Right cardiac atrium (tissue), 5 donors: Measurements from ENCODE around the gene CKAP2L. TPM values are rescaled to one million over a fixed set of nuclear protein-coding genes. Genes with fewer than 3 reads are reported as not detected.

Source experiments
- ATAC-seq, 2 donors: fragments of 200-7000 bp; cut with Tn5 transposase; one replicate each; pipeline versions ENCODE4 v1.8.0 to v1.9.1; 2020; ENCODE audit warnings: moderate library complexity in 2 of 2, mild to moderate bottlenecking in 1 of 2
- DNase-seq, 3 donors: peaks; one replicate each; pipeline ENCODE4 v3.0.0-alpha.2; 2020
- H3K27ac ChIP-seq: one replicate; pipeline ENCODE4 v1.5.1; 2013; ENCODE audit warnings: mild to moderate bottlenecking, low read length, control low read depth, moderate library complexity
- H3K27me3 ChIP-seq: one replicate; pipeline ENCODE4 v1.6.1; 2013; ENCODE audit not compliant: control insufficient read depth, insufficient read depth
- H3K4me1 ChIP-seq: one replicate; pipeline ENCODE4 v1.6.1; 2013; ENCODE audit warnings: low read length; ENCODE audit not compliant: control insufficient read depth, insufficient read depth
- H3K4me3 ChIP-seq: one replicate; pipeline ENCODE4 v1.5.1; 2013; ENCODE audit warnings: low read length, control low read depth
- H3K9me3 ChIP-seq: one replicate; pipeline ENCODE4 v1.6.1; 2013; ENCODE audit warnings: low read length; ENCODE audit not compliant: control insufficient read depth
- WGBS: extraction: QIAGEN DNeasy Blood & Tissue Kit; methylation state at CpG from one replicate; pipeline ENCODE4 v1.1.7; 2013; 5-methylcytosine and 5-hydroxymethylcytosine counted together
- intact Hi-C, 4 donors: fragments of 100-400 bp; cut with DNase I; formaldehyde crosslinking; loops; one replicate each; pipeline versions ENCODE4 v1.11.0 to v1.14.0; 2022 to 2023
- polyA plus RNA-seq: library from polyadenylated mRNA; stranded (reverse); fragments of 200-250 nt; gene quantifications from one replicate; pipeline ENCODE4 v1.2.3, GENCODE V29; 2013
- total RNA-seq, 4 donors: library from RNA; stranded (reverse); fragmentation: NEBNext Ultra II Directional; extraction: Animal tissue kit (Norgen Biotek cat#: 25700); gene quantifications; one replicate each; pipeline ENCODE4 v1.2.1, GENCODE V29; 2021
- donor health status: healthy with polysubstance abuse.
- donor health status: DM: no; HTN: yes; CAD: no.
- donor health status: DM: no; HTN: no; CAD: no.
- donor health status: DM: no; HTN: yes; CAD: no; lungs with severe emphysema.
- donor health status: DM: yes; HTN: yes; CAD: no.

CKAP2L gene
- total and polyA plus RNA-seq, 5 donors: 0.26 to 0.46 TPM; not detected in 3

- Histone ChIP-seq H3K9me3 (no peaks in the 10 kb centered on the region), H3K27me3 (no peaks in the 10 kb centered on the region), H3K4me3 (no peak overlapping the region), H3K27ac (no peak overlapping the region), H3K4me1 (no peaks in the 10 kb centered on the region)
- 43% methylated on average over 2 of the region's 2 CpGs for whole genome bisulfite sequencing
- intact Hi-C loops: no loop called here
- no peak for ATAC-seq
- DNase-seq: no peak
These were observed 60.7 kb downstream of the CKAP2L start for GRCh38 chr2:112703684-112704083.

- whole genome bisulfite sequencing: 67% methylated on average over 8 of the region's 8 CpGs
- H3K4me1 ChIP-seq: no peaks in the 10 kb centered on the region
- no peaks in the 10 kb centered on the region for H3K27me3 ChIP-seq
- no peak overlapping the region for H3K27ac ChIP-seq
- H3K4me3 ChIP-seq: no peak overlapping the region
- DNase-seq (no peak), ATAC-seq (peak; percentile 45 to 54)
- intact Hi-C loops: no loop called here
- H3K9me3 ChIP-seq: no peaks in the 10 kb centered on the region
These were observed 63.4 kb downstream of the CKAP2L start for GRCh38 chr2:112701052-112701451.

GRCh38 chr2:112699984-112700667 is 64.3 kb downstream of the CKAP2L start:
- DNase-seq (no peak), ATAC-seq (peak; percentile 24 to 25)
- Histone ChIP-seq H3K9me3 (no peaks in the 10 kb centered on the region), H3K27ac (no peak overlapping the region), H3K4me1 (no peaks in the 10 kb centered on the region), H3K4me3 (no peak overlapping the region), H3K27me3 (no peaks in the 10 kb centered on the region)
- 71% methylated on average over 3 of the region's 3 CpGs for WGBS
- intact Hi-C loops: loop anchor here in 2 of 4 donors (10.0 kb wide), 1 partner anchor 75 kb away; no protein-coding TSS in a partner anchor

DNA sequence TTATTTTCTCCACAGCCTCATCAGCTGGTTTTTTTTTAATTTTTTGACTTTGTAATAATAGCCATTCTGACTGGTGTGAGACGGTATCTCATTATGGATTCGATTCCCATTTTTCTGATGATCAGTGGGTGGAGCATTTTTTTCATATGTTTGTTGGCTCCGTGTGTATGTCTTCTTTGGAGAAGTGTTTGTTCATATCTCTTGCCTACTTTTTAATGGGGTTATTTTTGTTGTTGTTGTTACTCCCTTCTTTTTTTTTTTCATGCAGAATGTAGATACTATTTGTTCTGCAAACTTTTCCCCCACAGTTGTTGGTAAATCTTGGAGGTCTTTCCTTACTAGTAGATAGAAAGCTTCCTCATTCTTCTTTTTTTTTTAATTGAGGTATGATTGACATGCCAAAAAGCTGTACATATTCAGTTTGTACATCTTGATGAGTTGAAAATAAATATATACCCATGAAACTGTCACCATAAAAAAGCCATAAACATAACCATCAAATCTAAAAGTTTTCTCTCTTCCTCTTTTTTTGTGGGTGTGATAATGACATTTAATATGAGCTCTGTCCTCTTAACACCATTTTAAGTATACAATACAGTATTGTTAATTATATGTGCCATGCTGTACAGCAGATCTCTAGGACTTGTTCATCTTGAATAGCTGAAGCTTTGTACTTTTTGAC is 65.4 kb downstream of the CKAP2L start:
- H3K27ac ChIP-seq: no peak overlapping the region
- intact Hi-C loops: loop anchor here in 2 of 4 donors (10.0 kb wide), 1 partner anchor 74 kb away; no protein-coding TSS in a partner anchor

GRCh38 chr2:112694182-112694581 is 70.2 kb downstream of the CKAP2L start:
- intact Hi-C loops: loop anchor here in 2 of 4 donors (10.0 kb wide), 1 partner anchor 69 kb away; no protein-coding TSS in a partner anchor
- 96% methylated on average over 12 of the region's 12 CpGs for WGBS
- ATAC-seq: no peak

More for the DNA sequence above, 65.4 kb downstream of the CKAP2L start:
- Histone ChIP-seq H3K4me1 (no peaks in the 10 kb centered on the region), H3K9me3 (no peaks in the 10 kb centered on the region), H3K27me3 (no peaks in the 10 kb centered on the region), H3K4me3 (no peak overlapping the region)
- ATAC-seq (no peak), DNase-seq (no peak)
- 78% methylated on average over 3 of the region's 3 CpGs for WGBS

DNA sequence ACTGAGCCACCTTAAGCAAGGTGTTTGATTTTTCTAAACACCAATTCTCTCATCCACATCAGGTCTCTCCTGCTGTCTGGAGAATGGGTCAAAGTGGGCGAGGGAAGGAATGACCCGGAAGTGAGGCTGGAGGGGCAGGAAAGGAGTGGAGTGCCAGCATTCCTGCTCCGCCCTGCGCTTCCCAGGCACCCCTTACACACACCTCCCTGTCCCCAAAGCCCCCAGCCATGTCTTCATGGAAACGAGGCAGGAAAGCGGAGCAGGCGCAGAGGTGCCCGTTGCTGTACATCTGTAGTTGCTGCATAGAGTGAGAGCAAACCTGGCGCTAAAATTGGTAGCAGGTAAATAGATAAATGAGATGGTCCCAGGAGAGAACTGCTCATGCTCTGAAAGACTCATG is 70.8 kb downstream of the CKAP2L start:
- H3K27ac ChIP-seq: no peak overlapping the region
- H3K9me3 ChIP-seq: no peaks in the 10 kb centered on the region
- intact Hi-C loops: loop anchor here in 2 of 4 donors (10.0 kb wide), 1 partner anchor 69 kb away; no protein-coding TSS in a partner anchor
- H3K27me3 ChIP-seq: no peaks in the 10 kb centered on the region
- WGBS: 85% methylated on average over 9 of the region's 9 CpGs
- H3K4me3 ChIP-seq: no peak overlapping the region
- no peaks in the 10 kb centered on the region for H3K4me1 ChIP-seq
- DNase-seq: no peak
- ATAC-seq: no peak

More at GRCh38 chr2:112694182-112694581, 70.2 kb downstream of the CKAP2L start:
- Histone ChIP-seq H3K27ac (no peak overlapping the region), H3K9me3 (no peaks in the 10 kb centered on the region), H3K4me3 (no peak overlapping the region), H3K4me1 (no peaks in the 10 kb centered on the region), H3K27me3 (no peaks in the 10 kb centered on the region)
- no peak for DNase-seq

GRCh38 chr2:112692918-112693317 is 71.5 kb downstream of the CKAP2L start:
- Histone ChIP-seq H3K9me3 (no peaks in the 10 kb centered on the region), H3K27me3 (no peaks in the 10 kb centered on the region), H3K4me1 (no peaks in the 10 kb centered on the region), H3K27ac (no peak overlapping the region), H3K4me3 (no peak overlapping the region)
- DNase-seq: no peak
- no peak for ATAC-seq
- intact Hi-C loops: loop anchor here in 2 of 4 donors (10.0 kb wide), 1 partner anchor 68 kb away; no protein-coding TSS in a partner anchor
- 98% methylated on average over 1 of the region's 1 CpG for WGBS

DNA sequence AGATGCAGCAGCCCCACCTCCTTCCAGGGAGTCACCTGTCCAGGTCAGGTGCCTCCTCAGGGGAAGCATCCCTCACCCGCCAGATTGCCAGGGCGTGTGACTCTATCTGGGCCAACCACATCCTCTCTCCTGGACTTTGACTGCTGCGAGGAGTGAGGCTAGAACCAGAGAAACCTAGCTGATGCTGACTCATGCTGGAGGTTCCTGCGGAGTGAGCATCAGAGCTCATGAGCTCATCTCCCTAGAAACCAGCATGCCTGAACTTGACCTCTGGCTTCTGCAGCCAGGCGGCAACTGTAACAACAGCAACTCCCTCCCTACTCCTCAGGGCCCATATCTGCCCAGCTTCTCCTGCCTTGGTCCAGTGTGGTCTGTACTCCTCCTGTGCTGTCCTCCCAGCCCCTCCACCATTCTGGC is 71.9 kb downstream of the CKAP2L start:
- DNase-seq: peak in 1 of 3 donors; percentile 39
- Histone ChIP-seq H3K9me3 (no peaks in the 10 kb centered on the region), H3K27me3 (no peaks in the 10 kb centered on the region), H3K4me1 (no peaks in the 10 kb centered on the region), H3K27ac (no peak overlapping the region), H3K4me3 (no peak overlapping the region)
- peak; percentile 65 to 70 for ATAC-seq
- intact Hi-C loops: loop anchor here in 2 of 4 donors (10.0 kb wide), 1 partner anchor 68 kb away; no protein-coding TSS in a partner anchor
- 49% methylated on average over 5 of the region's 5 CpGs for WGBS

DNA sequence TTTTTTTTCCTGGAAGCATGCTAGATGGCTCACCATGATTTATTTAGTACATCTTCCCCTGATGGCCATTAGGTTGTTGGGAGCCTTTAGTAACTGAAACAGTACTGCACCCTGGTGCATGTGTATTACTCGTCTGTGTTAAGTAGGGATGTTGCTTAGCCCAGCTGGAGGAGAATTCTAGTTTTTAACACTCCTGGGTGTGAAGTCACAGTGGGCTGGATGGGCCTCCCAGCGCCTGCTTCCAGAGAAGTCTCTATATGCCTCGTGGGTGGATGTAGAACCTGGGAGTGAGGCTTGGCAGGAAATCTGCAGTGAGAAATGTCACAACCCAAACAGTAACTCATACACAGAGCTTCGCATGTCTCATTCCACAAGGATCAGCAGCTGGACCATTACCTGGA is 72.5 kb downstream of the CKAP2L start:
- DNase-seq (no peak), ATAC-seq (no peak)
- intact Hi-C loops: loop anchor here in 2 of 4 donors (10.0 kb wide), 1 partner anchor 67 kb away; no protein-coding TSS in a partner anchor
- no peaks in the 10 kb centered on the region for H3K4me1 ChIP-seq
- no peaks in the 10 kb centered on the region for H3K27me3 ChIP-seq
- no peaks in the 10 kb centered on the region for H3K9me3 ChIP-seq
- 40% methylated on average over 4 of the region's 4 CpGs for WGBS
- no peak overlapping the region for H3K4me3 ChIP-seq
- no peak overlapping the region for H3K27ac ChIP-seq

- Histone ChIP-seq H3K9me3 (no peaks in the 10 kb centered on the region), H3K4me1 (no peaks in the 10 kb centered on the region), H3K27ac (no peak overlapping the region), H3K4me3 (no peak overlapping the region), H3K27me3 (no peaks in the 10 kb centered on the region)
- intact Hi-C loops: loop anchor here in 2 of 4 donors (10.0 kb wide), 1 partner anchor 66 kb away; no protein-coding TSS in a partner anchor
- DNase-seq (peak; percentile 66 to 84 (median 81)), ATAC-seq (peak; percentile 77 to 81)
- WGBS: 47% methylated on average over 9 of the region's 9 CpGs
These were observed 73.5 kb downstream of the CKAP2L start for GRCh38 chr2:112690853-112691401.
